Osteoblast (primary cell): ENCODE data around the gene AGAP5. TPM values are rescaled to one million over a fixed set of nuclear protein-coding genes. Genes with fewer than 3 reads are reported as not detected.
"Not testable (repeated sequence)": the region's sequence is repeated elsewhere in the genome, so short reads cannot be mapped to it uniquely, and the experiment has no call there.

Source experiments
- DNase-seq: peaks from one replicate; pipeline ENCODE4 v3.0.0; 2011; ENCODE audit warnings: low spot score, mixed read lengths; ENCODE audit not compliant: insufficient read length; ENCODE audit errors: missing footprints
- H2AFZ ChIP-seq: 2 replicates; pipeline ENCODE4 v1.6.0; 2011; ENCODE audit warnings: mild to moderate bottlenecking, low read length
- H3K27ac ChIP-seq: 2 replicates; pipeline ENCODE4 v1.5.1; 2011; ENCODE audit warnings: mild to moderate bottlenecking, low read depth, low read length, moderate library complexity
- H3K27me3 ChIP-seq: 2 replicates; pipeline ENCODE4 v1.6.0; 2012; ENCODE audit warnings: mild to moderate bottlenecking, control low read depth, inconsistent platforms, low read length, moderate library complexity; ENCODE audit not compliant: insufficient read depth
- H3K36me3 ChIP-seq: 2 replicates; pipeline ENCODE4 v1.5.1; 2011; ENCODE audit warnings: mild to moderate bottlenecking, low read length, control low read depth, moderate library complexity; ENCODE audit not compliant: insufficient read depth
- H3K4me1 ChIP-seq: 2 replicates; pipeline ENCODE4 v1.5.1; 2011; ENCODE audit warnings: mild to moderate bottlenecking, low read length, control low read depth, moderate library complexity; ENCODE audit not compliant: insufficient read depth
- H3K4me2 ChIP-seq: 2 replicates; pipeline ENCODE4 v1.6.0; 2011; ENCODE audit warnings: mild to moderate bottlenecking, low read length; ENCODE audit not compliant: insufficient read depth
- H3K4me3 ChIP-seq: fragments of 200-600 bp; sonication (generic); 3 replicates; pipeline ENCODE4 v1.5.1; 2012; ENCODE audit warnings: mild to moderate bottlenecking, low read length, inconsistent platforms; ENCODE audit not compliant: insufficient read depth
- H3K79me2 ChIP-seq: 2 replicates; pipeline ENCODE4 v1.6.0; 2012; ENCODE audit warnings: mild to moderate bottlenecking, low read length, control low read depth, inconsistent platforms; ENCODE audit not compliant: insufficient read depth
- H3K9me3 ChIP-seq: 2 replicates; pipeline ENCODE4 v1.5.1; 2011; ENCODE audit warnings: low read depth, low read length, control low read depth
- H4K20me1 ChIP-seq: 2 replicates; pipeline ENCODE4 v1.6.0; 2012; ENCODE audit warnings: mild to moderate bottlenecking, low read length, control low read depth; ENCODE audit not compliant: insufficient read depth
- CTCF ChIP-seq: IDR thresholded peaks from 2 replicates; pipeline ENCODE4 v1.5.1; 2011; ENCODE audit warnings: mild to moderate bottlenecking, low read depth, low read length, moderate library complexity; ENCODE audit errors: extremely low read depth
- total RNA-seq: library from RNA; depleted of rRNA; stranded (reverse); fragments of >200 nt; gene quantifications from 2 replicates; pipeline ENCODE4 v1.2.3, GENCODE V29; 2012

AGAP5 gene
- total RNA-seq, 1 donor: 4.0 TPM

- no peak for DNase-seq
Measured at GRCh38 chr10:73743327-73743904, 45.5 kb upstream of the AGAP5 start.

GRCh38 chr10:73742454-73742734 lies 44.5 kb upstream of the AGAP5 start:
- Histone ChIP-seq H3K79me2 (peaks cover 54% of the 10 kb centered on the region), H4K20me1 (peaks cover 12% of the 10 kb centered on the region), H3K4me2 (no peak overlapping the region), H3K4me1 (peaks cover 31% of the 10 kb centered on the region), H3K27ac (no peak overlapping the region), H3K9me3 (no peaks in the 10 kb centered on the region), H3K27me3 (no peaks in the 10 kb centered on the region), H3K4me3 (no peak overlapping the region), H3K36me3 (peaks cover 11% of the 10 kb centered on the region), H2AFZ (no peak overlapping the region)
- no peak for DNase-seq
- no peak for TF ChIP-seq CTCF

More at GRCh38 chr10:73743327-73743904, 45.5 kb upstream of the AGAP5 start:
- no peaks in the 10 kb centered on the region for H3K9me3 ChIP-seq
- peak overlapping the region; percentile 96 for H2AFZ ChIP-seq
- H3K4me1 ChIP-seq: peaks cover 31% of the 10 kb centered on the region
- H4K20me1 ChIP-seq: peaks cover 12% of the 10 kb centered on the region
- H3K27me3 ChIP-seq: no peaks in the 10 kb centered on the region
- H3K27ac ChIP-seq: peak overlapping the region; percentile 99
- H3K4me3 ChIP-seq: peak overlapping the region; percentile 87
- H3K79me2 ChIP-seq: peaks cover 61% of the 10 kb centered on the region
- H3K36me3 ChIP-seq: peaks cover 15% of the 10 kb centered on the region
- TF ChIP-seq CTCF: no peak
- peak overlapping the region; percentile 88 for H3K4me2 ChIP-seq

- not testable (repeated sequence) for H3K9me3 ChIP-seq, H3K27me3 ChIP-seq, H3K36me3 ChIP-seq, H4K20me1 ChIP-seq, H2AFZ ChIP-seq, DNase-seq, H3K4me3 ChIP-seq, H3K4me2 ChIP-seq, H3K27ac ChIP-seq
- Histone ChIP-seq H3K79me2 (peaks cover 39% of the 10 kb centered on the region), H3K4me1 (peaks cover 22% of the 10 kb centered on the region)
Measured at GRCh38 chr10:73740501-73741254, 42.8 kb upstream of the AGAP5 start.

- Histone ChIP-seq H3K36me3 (peaks cover 7% of the 10 kb centered on the region), H2AFZ (no peak overlapping the region), H4K20me1 (peaks cover 3% of the 10 kb centered on the region), H3K4me1 (peaks cover 3% of the 10 kb centered on the region), H3K9me3 (no peaks in the 10 kb centered on the region), H3K27ac (no peak overlapping the region), H3K79me2 (peaks cover 44% of the 10 kb centered on the region), H3K4me2 (no peak overlapping the region), H3K4me3 (no peak overlapping the region), H3K27me3 (no peaks in the 10 kb centered on the region)
- no peak for DNase-seq
- no peak for TF ChIP-seq CTCF
Measured at GRCh38 chr10:73734796-73735305, 36.9 kb upstream of the AGAP5 start.
